C4-2B (cell line): ENCODE results near the gene FAAP100.

Source experiments
- H3K27ac ChIP-seq: fragments of 450-650 bp; 2 replicates; pipeline ENCODE4 v1.5.1; 2017
- CTCF ChIP-seq: fragments of 450-650 bp; conservative IDR thresholded peaks from 2 replicates; pipeline ENCODE4 v1.5.1; 2017; ENCODE audit warnings: mild to moderate bottlenecking
- ZFX ChIP-seq: fragments of 450-650 bp; IDR thresholded peaks from 2 replicates; pipeline ENCODE4 v1.6.1; 2017

FAAP100 gene

GRCh38 chr17:81550830-81551457 is 1.2 kb downstream of the FAAP100 start:
- H3K27ac ChIP-seq = peak overlapping the region; percentile 85
- no peak for TF ChIP-seq CTCF
- no peak for TF ChIP-seq ZFX

- H3K27ac ChIP-seq = no peak overlapping the region
- TF ChIP-seq ZFX (no peak), CTCF (no peak)
These were observed 1.9 kb downstream of the FAAP100 start for GRCh38 chr17:81550285-81550684.

- no peak overlapping the region for H3K27ac ChIP-seq
- TF ChIP-seq ZFX (no peak), CTCF (no peak)
These were observed 2.3 kb downstream of the FAAP100 start for GRCh38 chr17:81549826-81550225.

GRCh38 chr17:81549031-81549557 is 3.1 kb downstream of the FAAP100 start:
- H3K27ac ChIP-seq = no peak overlapping the region
- TF ChIP-seq ZFX (no peak), CTCF (no peak)

- H3K27ac ChIP-seq = no peak overlapping the region
- TF ChIP-seq ZFX = no peak
- TF ChIP-seq CTCF = no peak
These were observed 4.6 kb downstream of the FAAP100 start for GRCh38 chr17:81547614-81547982.

GRCh38 chr17:81546906-81547613 is 5.1 kb downstream of the FAAP100 start:
- TF ChIP-seq CTCF (no peak), ZFX (no peak)
- H3K27ac ChIP-seq = no peak overlapping the region

- TF ChIP-seq ZFX = no peak
- no peak overlapping the region for H3K27ac ChIP-seq
These were observed 6.8 kb downstream of the FAAP100 start for GRCh38 chr17:81545160-81545949.
